GM12878 (cell line): ENCODE measurements around the gene MYO6. TPM values are rescaled to one million over a fixed set of nuclear protein-coding genes. Genes with fewer than 3 reads are reported as not detected.

Experiments
- ATAC-seq: fragments of 200-7000 bp; cut with Tn5 transposase; 3 replicates; pipeline ENCODE4 v1.9.1; 2020; ENCODE audit warnings: mild to moderate bottlenecking, moderate library complexity
- BruUV-seq: library from RNA; stranded (reverse); fragments of 400-500 nt; replicated peaks from 2 replicates; lab custom pipeline; 2021; lab: Mats Ljungman, UMichigan
- CTCF ChIA-PET: fragments of 300-600 bp; sonication (Branson Sonifier 250); formaldehyde crosslinking; extraction: SDS; loops from one replicate; lab custom pipeline; 2021; ENCODE audit warnings: inconsistent platforms; lab: Yijun Ruan, JAX
- POLR2A ChIA-PET: fragments of 350-600 bp; formaldehyde crosslinking; extraction: SDS; loops from one replicate; lab custom pipeline; 2021; ENCODE audit warnings: inconsistent platforms; lab: Charles Lee
- RAD21 ChIA-PET: fragments of 300-600 bp; sonication (Branson Sonifier 250); formaldehyde crosslinking; loops from one replicate; lab custom pipeline; 2023; ENCODE audit warnings: antibody characterized with exemption; ENCODE audit not compliant: unreplicated experiment; lab: Charles Lee
- SMC1A ChIA-PET: fragments of 300-600 bp; sonication (Branson Sonifier 250); formaldehyde crosslinking; loops from one replicate; lab custom pipeline; 2023; ENCODE audit not compliant: unreplicated experiment, uncharacterized antibody; lab: Charles Lee
- DNase-seq: peaks from one replicate; pipeline ENCODE4 v3.0.0-alpha.2; 2011; ENCODE audit warnings: low read depth, low spot score
- FAIRE-seq: peaks from 3 replicates; lab custom pipeline; 2011; peaks lifted over from hg19 to GRCh38; lab: Jason Lieb, UNC
- H2AFZ ChIP-seq: 2 replicates; pipeline ENCODE4 v1.6.0; 2011; ENCODE audit warnings: low read depth, low read length, control low read depth; ENCODE audit not compliant: control insufficient read depth
- H3K27ac ChIP-seq: 2 replicates; pipeline ENCODE4 v1.5.1; 2011; ENCODE audit warnings: control low read depth; ENCODE audit not compliant: control insufficient read depth, insufficient read depth
- H3K27me3 ChIP-seq, 2 experiments: replicated peaks in 1 of 2; 2 replicates each; pipeline versions ENCODE4 v1.6.0 to v1.6.1; 2011; ENCODE audit warnings: low read length in 1 of 2; ENCODE audit not compliant: control insufficient read depth in 2 of 2, insufficient read depth in 2 of 2
- H3K36me3 ChIP-seq, 2 experiments: 2 replicates each; pipeline ENCODE4 v1.5.1; 2011; ENCODE audit warnings: low read length in 1 of 2; ENCODE audit not compliant: control insufficient read depth in 2 of 2, insufficient read depth in 2 of 2
- H3K4me1 ChIP-seq: 2 replicates; pipeline ENCODE4 v1.6.1; 2011; ENCODE audit warnings: mild to moderate bottlenecking, low read length, moderate library complexity, mixed read lengths; ENCODE audit not compliant: control insufficient read depth, insufficient read depth
- H3K4me2 ChIP-seq: 2 replicates; pipeline ENCODE4 v1.6.0; 2011; ENCODE audit warnings: control low read depth; ENCODE audit not compliant: control insufficient read depth, insufficient read depth
- H3K4me3 ChIP-seq: fragments of 200-600 bp; sonication (generic); 2 replicates; pipeline ENCODE4 v1.5.1; 2016
- H3K79me2 ChIP-seq: 2 replicates; pipeline ENCODE4 v1.6.0; 2011; ENCODE audit warnings: low read length; ENCODE audit not compliant: control insufficient read depth, insufficient read depth
- H3K9ac ChIP-seq: 2 replicates; pipeline ENCODE4 v1.8.0; 2011; ENCODE audit warnings: low read length, control low read depth, mixed read lengths; ENCODE audit not compliant: control insufficient read depth, insufficient read depth
- H3K9me3 ChIP-seq: replicated peaks from 3 replicates; pipeline ENCODE4 v1.5.1; 2011; ENCODE audit warnings: mild to moderate bottlenecking, low read length; ENCODE audit not compliant: control insufficient read depth, insufficient read depth
- H4K20me1 ChIP-seq: 2 replicates; pipeline ENCODE4 v1.6.0; 2011; ENCODE audit not compliant: control insufficient read depth, insufficient read depth
- ATF3 ChIP-seq: IDR thresholded peaks from 2 replicates; pipeline ENCODE4 v1.6.1; 2011; ENCODE audit warnings: low read depth, mild to moderate bottlenecking, low read length, moderate library complexity, borderline replicate concordance; ENCODE audit errors: extremely low read depth
- CEBPB ChIP-seq, 2 experiments: fragments of 150-350 bp in 1 of 2; IDR thresholded peaks; 2 replicates each; pipeline ENCODE4 v1.6.1; 2012 to 2014; ENCODE audit warnings: low read depth in 2 of 2, low read length in 2 of 2, borderline replicate concordance in 1 of 2, inconsistent platforms in 1 of 2
- CREB1 ChIP-seq: IDR thresholded peaks from 2 replicates; pipeline ENCODE4 v1.6.1; 2012; ENCODE audit warnings: low read depth, mild to moderate bottlenecking, inconsistent platforms
- IKZF2 ChIP-seq, 2 experiments: fragments of 450-650 bp; IDR thresholded peaks; 2 replicates each; pipeline ENCODE4 v1.6.1; 2017; ENCODE audit warnings: mild to moderate bottlenecking in 2 of 2, moderate library complexity in 2 of 2
- STAT1 ChIP-seq: fragments of 450-650 bp; conservative IDR thresholded peaks from 2 replicates; pipeline ENCODE4 v1.6.1; 2014; ENCODE audit warnings: antibody characterized with exemption, mild to moderate bottlenecking
- TCF7 ChIP-seq: IDR thresholded peaks from 2 replicates; pipeline ENCODE4 v1.6.1; 2014; ENCODE audit warnings: antibody characterized with exemption, borderline replicate concordance
- WRNIP1 ChIP-seq: IDR thresholded peaks from 2 replicates; pipeline ENCODE4 v1.6.1; 2011; ENCODE audit warnings: low read depth, low read length, improper control_type of control experiment, borderline replicate concordance
- ZNF592 ChIP-seq: fragments of 450-650 bp; IDR thresholded peaks from 2 replicates; pipeline ENCODE4 v1.6.1; 2017; ENCODE audit warnings: mild to moderate bottlenecking, moderate library complexity
- WGBS: methylation state at CpG from one replicate; pipeline ENCODE4 v1.1.6; 2016; ENCODE audit warnings: low lambda C conversion rate; ENCODE audit not compliant: insufficient replicate concordance, insufficient coverage; ENCODE audit errors: missing lambda C conversion rate; 5-methylcytosine and 5-hydroxymethylcytosine counted together
- in situ Hi-C: fragments of 300-500 bp; cut with MboI; formaldehyde crosslinking; loops from 9 replicates; pipeline ENCODE4 v1.14.3; 2018; ENCODE audit warnings: mixed read lengths
- intact Hi-C: fragments of 100-400 bp; cut with micrococcal nuclease; formaldehyde crosslinking; loops from one replicate; pipeline ENCODE4 v1.14.2; 2022; ENCODE audit not compliant: unreplicated experiment
- polyA plus RNA-seq, 11 experiments: library from polyadenylated mRNA; depleted of rRNA in 4 of 11; unstranded in 6 of 11; stranded (reverse) in 5 of 11; fragments of >200 nt; fragmentation: Nextera tagmentation in 4 of 11; fragmentation: Illumina TruSeq in 1 of 11; extraction: Ambion mirVana in 4 of 11; extraction: Trizol in 1 of 11; gene quantifications; 1 replicate in 1 of 11; 2 replicates in 10 of 11; pipeline versions ENCODE4 v1.2.1 to v1.2.3, GENCODE V29; 2011 to 2016; ENCODE audit warnings: inconsistent platforms in 2 of 11, missing spikeins in 2 of 11, low read depth in 1 of 11
- total RNA-seq, 4 experiments: library from RNA; depleted of rRNA in 3 of 4; stranded (reverse); fragments of >200 nt in 3 of 4; fragmentation: Illumina TruSeq in 1 of 4; extraction: Trizol in 1 of 4; gene quantifications; 2 replicates each; pipeline versions ENCODE4 v1.2.1 to v1.2.3, GENCODE V29; 2013 to 2021

Gene MYO6
- total and polyA plus RNA-seq, 10 of the 15 experiments (the other 5 are each of a cell fraction or from before 2014, with no cell fraction given): 7.9 to 30.4 (median 16.8) TPM

- H3K4me2 ChIP-seq: no peak overlapping the region
- TF ChIP-seq ATF3 (no peak), TCF7 (no peak)
- TF ChIP-seq, all 136 proteins: peak for 0
- Histone ChIP-seq H2AFZ (no peak overlapping the region), H3K9me3 (no peaks in the 10 kb centered on the region), H3K4me1 (no peaks in the 10 kb centered on the region), H3K9ac (no peak overlapping the region), H3K4me3 (no peak overlapping the region), H3K79me2 (no peaks in the 10 kb centered on the region), H3K36me3 (no peaks in the 10 kb centered on the region), H3K27me3 (no peaks in the 10 kb centered on the region), H3K27ac (no peak overlapping the region), H4K20me1 (no peaks in the 10 kb centered on the region)
- ATAC-seq: no peak
- no peak for FAIRE-seq
- 78% methylated on average over 4 of the region's 4 CpGs for WGBS
- in situ Hi-C loops: no loop called here
- DNase-seq: no peak
- BruUV-seq: no TSS peak
- SMC1A ChIA-PET: no interaction called here
- POLR2A ChIA-PET: no interaction called here
- CTCF ChIA-PET: no interaction called here
- RAD21 ChIA-PET: interaction anchor here (1.1 kb wide), 1 partner anchor 30 kb away, joined by 3 read pairs; no protein-coding TSS in a partner anchor
- intact Hi-C loops: no loop called here
These were observed 51.1 kb downstream of the MYO6 start for GRCh38 chr6:75800133-75800532.

DNA sequence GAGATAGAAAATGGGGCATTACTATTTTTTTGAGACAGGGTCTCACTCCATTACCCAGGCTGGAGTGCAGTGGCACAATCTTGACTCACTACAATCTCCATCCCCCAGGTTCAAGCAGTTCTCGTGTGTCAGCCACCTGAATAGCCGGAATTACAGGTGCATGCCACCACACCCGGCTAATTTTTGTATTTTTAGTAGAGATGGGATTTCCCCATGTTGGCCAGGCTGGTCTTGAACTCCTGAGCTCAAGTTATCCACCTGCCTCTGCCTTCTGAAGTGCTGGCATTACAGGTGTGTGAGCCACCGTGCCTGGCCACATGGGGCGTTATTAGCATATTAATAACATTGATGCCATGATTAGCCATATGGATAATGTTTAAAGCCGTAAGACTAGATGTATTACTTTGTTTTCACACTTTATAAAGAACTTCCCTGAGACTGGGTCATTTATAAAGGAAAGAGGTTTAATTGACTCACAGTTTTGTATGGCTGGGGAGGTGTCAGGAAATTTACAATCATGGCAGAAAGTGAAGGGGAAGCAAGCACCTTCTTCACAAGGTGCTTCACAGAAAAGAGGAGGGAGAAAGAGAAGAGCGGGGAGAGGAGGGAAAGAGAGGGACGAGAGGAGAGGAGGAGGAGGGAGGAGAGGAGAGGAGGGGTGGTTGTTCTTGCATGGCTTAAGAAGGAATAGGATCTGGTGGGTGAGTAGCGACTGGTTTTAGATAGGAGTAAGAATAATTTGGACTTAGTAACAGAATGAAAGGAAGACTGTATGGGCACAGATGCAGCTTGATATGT is 51.9 kb downstream of the MYO6 start:
- in situ Hi-C loops: no loop called here
- ATAC-seq: 0 out of 3 replicates have a peak, but pooled peaks have one; percentile 23
- WGBS: 20% methylated on average over 9 of the region's 9 CpGs

More for the DNA sequence above, 51.9 kb downstream of the MYO6 start:
- Histone ChIP-seq H3K9ac (no peak overlapping the region), H3K27me3 (no peaks in the 10 kb centered on the region), H3K4me3 (no peak overlapping the region), H3K36me3 (no peaks in the 10 kb centered on the region), H3K9me3 (no peaks in the 10 kb centered on the region), H3K4me2 (no peak overlapping the region), H3K4me1 (no peaks in the 10 kb centered on the region), H2AFZ (no peak overlapping the region), H3K79me2 (no peaks in the 10 kb centered on the region), H4K20me1 (no peaks in the 10 kb centered on the region), H3K27ac (no peak overlapping the region)
- intact Hi-C loops: no loop called here
- ChIA-PET SMC1A (no interaction called here), POLR2A (interaction anchor here (0.8 kb wide), 1 partner anchor 42 kb away, joined by 3 read pairs; no protein-coding TSS in a partner anchor), CTCF (no interaction called here), RAD21 (interaction anchor here (0.6 to 1.1 kb wide), 2 partner anchors 29 to 416 kb away, joined by 3 read pairs; no protein-coding TSS in a partner anchor)
- BruUV-seq: no TSS peak
- FAIRE-seq: no peak
- DNase-seq: no peak
- TF ChIP-seq CREB1 (no peak), ZNF592 (no peak), WRNIP1 (no peak), TCF7 (no peak), CEBPB (IDR thresholded peaks at IDR 0.05; ENCODE audit: borderline replicate concordance in 1 of 2, low read depth in 2 of 2, low read length in 2 of 2) (no peak), STAT1 (no peak), IKZF2 (IDR thresholded peaks at IDR 0.05) (no peak)
